Posterior vena cava (tissue), 2 donors: Measurements from ENCODE around the gene IQCN. TPM values are rescaled to one million over a fixed set of nuclear protein-coding genes. Genes with fewer than 3 reads are reported as not detected.

Source experiments
- DNase-seq: peaks from one replicate; pipeline ENCODE4 v3.0.0-alpha.2; 2020; ENCODE audit warnings: low spot score
- intact Hi-C, 2 donors: fragments of 100-400 bp; cut with DNase I; formaldehyde crosslinking; loops; one replicate each; pipeline versions ENCODE4 v1.14.1 to v1.14.2; 2022 to 2023
- total RNA-seq, 2 donors: library from RNA; stranded (reverse); fragmentation: NEBNext Ultra II Directional; extraction: Animal tissue kit (Norgen Biotek cat#: 25700); gene quantifications; one replicate each; pipeline ENCODE4 v1.2.1, GENCODE V29; 2021
- donor health status: DM: yes; HTN: yes; CAD: no.
- donor health status: DM: yes; HTN: yes; CAD: no.

Gene IQCN
- total RNA-seq, 2 donors from 2014 or later: 2.6 to 4.9 TPM

- DNase-seq: no peak
Measured at GRCh38 chr19:18308051-18308947, 34.0 kb upstream of the IQCN start.

GRCh38 chr19:18307271-18307681, 33.0 kb upstream of the IQCN start:
- intact Hi-C loops: no loop called here
- no peak for DNase-seq

More at GRCh38 chr19:18308051-18308947, 34.0 kb upstream of the IQCN start:
- intact Hi-C loops: no loop called here

GRCh38 chr19:18306888-18307260, 32.6 kb upstream of the IQCN start:
- DNase-seq: no peak

GRCh38 chr19:18306209-18306887, 32.1 kb upstream of the IQCN start:
- intact Hi-C loops: no loop called here
- no peak for DNase-seq

More at GRCh38 chr19:18306888-18307260, 32.6 kb upstream of the IQCN start:
- intact Hi-C loops: no loop called here

GRCh38 chr19:18304458-18305310, 30.4 kb upstream of the IQCN start:
- DNase-seq: peak; percentile 97
- intact Hi-C loops: no loop called here

GRCh38 chr19:18304208-18304457, 29.9 kb upstream of the IQCN start:
- DNase-seq: no peak
- intact Hi-C loops: no loop called here

- intact Hi-C loops: no loop called here
- no peak for DNase-seq
Measured at GRCh38 chr19:18301718-18302111, 27.5 kb upstream of the IQCN start.

- DNase-seq: peak; percentile 95
- intact Hi-C loops: no loop called here
Measured at GRCh38 chr19:18300930-18301717, 26.9 kb upstream of the IQCN start.

- intact Hi-C loops: no loop called here
- DNase-seq: no peak
Measured at GRCh38 chr19:18299654-18300053, 25.4 kb upstream of the IQCN start.

- no peak for DNase-seq
Measured at GRCh38 chr19:18298601-18299000, 24.3 kb upstream of the IQCN start.

GRCh38 chr19:18297308-18297707, 23.1 kb upstream of the IQCN start:
- intact Hi-C loops: no loop called here
- no peak for DNase-seq

More at GRCh38 chr19:18298601-18299000, 24.3 kb upstream of the IQCN start:
- intact Hi-C loops: no loop called here

- intact Hi-C loops: no loop called here
- no peak for DNase-seq
Measured at GRCh38 chr19:18295034-18295451, 20.8 kb upstream of the IQCN start.

GRCh38 chr19:18294467-18294864, 20.2 kb upstream of the IQCN start:
- intact Hi-C loops: no loop called here
- no peak for DNase-seq

- intact Hi-C loops: no loop called here
- no peak for DNase-seq
Measured at GRCh38 chr19:18293642-18294466, 19.6 kb upstream of the IQCN start.

- DNase-seq: peak; percentile 96
Measured at GRCh38 chr19:18292810-18293641, 18.8 kb upstream of the IQCN start.

GRCh38 chr19:18292462-18292809, 18.2 kb upstream of the IQCN start:
- no peak for DNase-seq
- intact Hi-C loops: no loop called here

More at GRCh38 chr19:18292810-18293641, 18.8 kb upstream of the IQCN start:
- intact Hi-C loops: no loop called here

- peak; percentile 96 for DNase-seq
- intact Hi-C loops: no loop called here
Measured at GRCh38 chr19:18291590-18292461, 17.6 kb upstream of the IQCN start.
